GM18909 (cell line): ENCODE measurements around the gene SCN3A.

Experiments
- ATAC-seq: cut with Tn5 transposase; IDR thresholded peaks from one replicate; pipeline ENCODE4 v1.9.1; 2021; ENCODE audit warnings: mild to moderate bottlenecking; ENCODE audit not compliant: unreplicated experiment, poor library complexity

The SCN3A gene

GRCh38 chr2:165203689-165204559 lies at the start of gene SCN3A:
SCN3A (minus strand) TSS chr2:165204050; CDS start chr2:165176394, 27,656 bp downstream.
- ATAC-seq = peak; percentile 62

GRCh38 chr2:165253178-165253577 lies 49.3 kb upstream of the SCN3A start:
- no peak for ATAC-seq

- no peak for ATAC-seq
These were observed 47.5 kb upstream of the SCN3A start for GRCh38 chr2:165251366-165251765.

- ATAC-seq = no peak
These were observed 44.4 kb upstream of the SCN3A start for GRCh38 chr2:165248238-165248637.

- ATAC-seq = no peak
These were observed 41.4 kb upstream of the SCN3A start for GRCh38 chr2:165245081-165245793.

GRCh38 chr2:165240916-165241315 lies 37.1 kb upstream of the SCN3A start:
- ATAC-seq = no peak

GRCh38 chr2:165239856-165240515 lies 36.1 kb upstream of the SCN3A start:
- ATAC-seq = no peak

- peak; percentile 77 for ATAC-seq
These were observed 35.4 kb upstream of the SCN3A start, which contains the start of gene SCN2A for GRCh38 chr2:165239230-165239629. SCN2A (plus strand) TSS chr2:165239414; CDS start chr2:165295824, 56,410 bp downstream.

GRCh38 chr2:165238295-165238694 lies 34.4 kb upstream of the SCN3A start:
- ATAC-seq = no peak

GRCh38 chr2:165237056-165237455 lies 33.2 kb upstream of the SCN3A start:
- ATAC-seq = no peak

GRCh38 chr2:165227571-165227970 lies 23.7 kb upstream of the SCN3A start:
- no peak for ATAC-seq

GRCh38 chr2:165224941-165225340 lies 21.1 kb upstream of the SCN3A start:
- ATAC-seq = no peak

GRCh38 chr2:165219481-165219880 lies 15.6 kb upstream of the SCN3A start:
- ATAC-seq = no peak

GRCh38 chr2:165214093-165214492 lies 10.2 kb upstream of the SCN3A start:
- ATAC-seq = no peak

GRCh38 chr2:165208094-165208493 lies 4.2 kb upstream of the SCN3A start:
- ATAC-seq = no peak

- no peak for ATAC-seq
These were observed 2.0 kb upstream of the SCN3A start for GRCh38 chr2:165205865-165206264.

- no peak for ATAC-seq
These were observed 1.6 kb downstream of the SCN3A start for GRCh38 chr2:165202239-165202638.

GRCh38 chr2:165198181-165198580 lies 5.7 kb downstream of the SCN3A start:
- ATAC-seq = no peak

GRCh38 chr2:165197346-165197745 lies 6.5 kb downstream of the SCN3A start:
- ATAC-seq = no peak

GRCh38 chr2:165196411-165196810 lies 7.4 kb downstream of the SCN3A start:
- ATAC-seq = no peak
